Endothelial cell of hepatic sinusoid (primary cell): ENCODE data around the gene CHSY3.

ENCODE experiments used
- in situ Hi-C: cut with HindIII; loops from 2 replicates; pipeline ENCODE4 v1.10.0; 2017; ENCODE audit warnings: low sequenced_read_pairs

Gene CHSY3

DNA sequence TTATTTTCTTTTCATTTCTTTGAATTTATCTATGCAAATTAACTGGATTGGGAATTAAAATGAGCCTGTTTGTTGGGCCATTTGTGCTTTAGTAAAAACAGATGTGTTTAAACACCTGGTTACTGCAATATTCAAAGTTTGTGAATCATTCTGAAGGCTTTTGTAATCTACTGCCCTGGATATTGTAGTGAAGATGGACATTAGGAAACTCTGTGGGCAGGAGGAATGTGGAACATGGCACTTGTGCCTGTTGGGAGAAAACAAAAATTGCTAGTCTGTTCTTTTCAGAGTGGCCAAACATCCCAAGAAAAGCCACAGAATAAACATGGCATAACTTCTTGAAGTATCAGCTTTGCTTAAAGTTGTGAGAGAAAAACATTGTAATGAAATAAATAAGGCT lies 40.8 kb downstream of the CHSY3 start:
- in situ Hi-C loops: no loop called here

DNA sequence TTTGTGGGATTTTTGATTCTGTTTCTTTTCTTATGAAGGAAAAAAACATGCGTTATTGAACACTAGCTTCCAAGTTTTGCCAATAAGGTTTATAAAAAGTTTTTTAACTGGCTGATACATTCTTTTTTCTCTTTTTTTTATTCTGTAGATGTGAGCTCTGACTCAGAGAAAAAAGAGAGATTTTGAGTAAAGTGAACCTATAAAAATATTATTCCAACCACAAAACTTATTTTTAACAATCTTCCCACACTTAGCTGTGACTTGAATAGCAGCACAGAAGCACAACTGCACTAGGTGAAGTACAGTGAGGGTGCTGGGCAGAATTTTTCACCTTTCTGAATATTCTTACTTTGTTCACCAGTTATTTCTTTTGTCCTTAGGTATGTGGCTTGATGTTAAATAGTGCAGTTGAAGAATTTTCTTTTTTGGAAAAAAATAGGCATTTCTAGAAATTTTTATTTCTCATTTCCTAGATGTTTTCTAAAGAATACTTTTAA lies 41.6 kb downstream of the CHSY3 start:
- in situ Hi-C loops: no loop called here

DNA sequence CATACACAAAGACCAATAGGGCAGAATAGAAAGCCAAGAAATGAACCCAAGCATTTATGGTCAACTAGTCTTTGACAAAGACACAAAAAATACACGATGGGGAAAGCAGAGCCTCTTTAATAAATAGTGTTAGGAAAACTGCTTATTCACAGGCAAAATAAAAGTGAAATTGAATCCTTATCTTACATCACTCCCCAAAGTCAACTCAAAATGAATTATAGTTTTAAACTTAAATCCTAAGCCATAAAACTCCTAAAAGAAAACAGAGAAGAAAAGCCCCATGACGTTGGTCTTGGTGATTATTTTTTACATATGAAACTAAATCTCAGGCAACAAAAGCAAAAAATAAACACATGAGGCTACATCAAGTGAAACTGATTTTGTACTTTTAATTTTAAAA lies 46.8 kb downstream of the CHSY3 start:
- in situ Hi-C loops: no loop called here

DNA sequence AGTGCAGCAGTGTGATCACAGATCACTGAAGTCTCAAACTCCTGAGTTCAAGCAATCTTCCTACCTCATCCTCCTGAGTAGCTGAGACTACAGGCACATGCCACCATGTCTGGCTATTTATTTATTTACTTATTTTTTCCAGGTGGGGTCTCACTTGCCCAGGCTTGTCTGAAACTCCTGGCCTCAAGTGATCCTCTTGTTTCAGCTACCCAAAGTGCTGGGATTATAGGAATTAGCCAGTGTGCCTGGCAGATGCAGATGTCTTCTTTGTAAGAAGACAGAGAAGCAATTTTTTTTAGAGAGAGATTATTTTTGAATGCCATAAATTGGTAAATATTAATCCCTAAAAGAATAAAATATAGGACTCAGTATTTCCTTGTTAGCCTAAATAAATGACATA lies 54.3 kb downstream of the CHSY3 start:
- in situ Hi-C loops: no loop called here

DNA sequence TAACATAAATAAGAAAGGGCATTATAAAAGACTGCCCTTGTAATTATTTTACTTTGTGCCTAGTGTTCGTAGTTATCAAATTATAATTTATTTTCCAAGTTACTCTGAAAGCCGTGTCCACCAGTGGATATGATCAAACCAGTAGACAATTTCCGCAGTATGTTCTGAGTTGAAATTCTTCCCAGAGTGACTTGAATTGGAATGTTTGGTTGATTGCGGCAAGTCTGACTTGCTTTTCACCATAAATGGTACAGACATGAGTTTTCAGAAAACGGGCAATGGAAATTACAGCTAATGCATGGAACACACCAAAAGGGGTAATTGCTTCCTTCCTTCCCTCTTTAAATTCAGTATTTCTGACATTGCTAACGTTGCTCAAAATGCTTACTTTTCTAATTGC lies 56.6 kb downstream of the CHSY3 start:
- in situ Hi-C loops: no loop called here

DNA sequence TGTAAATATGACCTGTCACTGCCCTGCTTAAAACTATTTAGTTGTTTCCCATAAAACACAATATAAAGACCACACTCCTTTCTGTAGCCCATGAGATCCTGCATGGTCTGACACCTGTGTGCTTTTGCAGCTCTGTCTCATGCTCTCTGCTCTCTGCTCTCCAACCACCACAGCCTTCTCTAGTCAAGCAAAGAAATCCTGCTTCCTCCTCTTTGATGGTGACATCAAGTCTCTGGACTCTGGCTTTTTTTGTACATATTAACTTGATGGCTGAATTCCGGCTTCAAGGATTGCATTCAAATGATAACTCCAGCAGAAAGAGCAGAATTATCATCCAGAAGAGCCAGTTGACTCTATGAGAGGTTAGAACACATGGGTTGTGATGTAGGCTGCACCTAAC lies 58.2 kb downstream of the CHSY3 start:
- in situ Hi-C loops: no loop called here

DNA sequence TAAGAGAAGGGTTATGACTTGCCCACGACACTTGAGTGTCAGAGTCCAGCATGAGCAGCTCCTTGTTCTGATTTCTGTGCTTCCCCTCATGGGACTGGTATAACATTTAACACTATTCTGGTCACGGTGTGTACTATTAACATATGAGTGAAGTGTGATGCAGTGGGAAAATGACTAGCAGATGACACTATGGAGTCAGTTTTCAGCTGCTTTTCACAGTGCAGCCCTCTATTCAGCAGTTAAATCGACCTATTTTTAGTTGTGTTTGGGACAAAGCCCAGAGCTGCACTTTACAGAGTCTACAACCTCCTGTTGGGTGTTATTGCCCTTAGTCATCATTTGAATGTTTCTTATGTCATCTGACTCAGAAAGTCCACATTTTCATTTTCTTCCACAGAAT lies 59.1 kb downstream of the CHSY3 start:
- in situ Hi-C loops: no loop called here

DNA sequence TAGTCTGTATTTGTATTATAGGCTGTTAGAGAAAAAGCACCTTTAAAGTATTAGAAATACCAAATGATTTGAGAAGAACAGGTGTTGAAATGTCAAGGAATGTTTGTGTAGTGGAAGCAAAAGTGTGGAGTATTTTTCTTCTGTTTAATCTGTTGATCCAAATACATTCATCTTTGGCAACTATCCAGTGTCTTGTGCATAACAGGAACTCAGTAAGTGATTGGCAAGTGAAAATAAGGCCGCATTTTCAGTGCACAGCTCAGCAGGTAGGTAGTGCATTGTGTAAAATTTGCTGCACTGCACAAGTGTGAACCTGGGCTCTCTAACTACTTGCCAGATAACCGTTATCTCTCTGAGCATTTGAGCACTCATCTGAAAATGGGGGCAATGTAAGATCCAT lies 61.8 kb downstream of the CHSY3 start:
- in situ Hi-C loops: no loop called here

DNA sequence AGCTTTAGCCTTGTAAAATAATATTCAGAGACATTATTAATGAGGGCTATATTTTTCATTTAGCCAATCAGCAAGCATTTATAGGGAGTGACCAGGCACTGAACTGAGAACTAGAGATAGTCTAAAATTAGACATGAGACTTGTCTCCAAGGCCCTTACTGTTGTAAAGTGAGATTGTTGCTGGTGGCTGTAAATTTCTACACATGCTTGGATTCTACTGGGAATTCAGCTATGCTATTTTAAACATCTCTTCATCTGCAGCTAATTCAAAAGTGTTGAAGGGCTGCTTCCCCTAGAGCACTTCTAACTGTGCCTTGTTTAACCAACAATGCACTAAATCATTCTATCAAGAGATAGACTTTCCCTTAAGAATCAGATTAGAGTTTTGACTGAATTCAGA lies 67.4 kb downstream of the CHSY3 start:
- in situ Hi-C loops: no loop called here

DNA sequence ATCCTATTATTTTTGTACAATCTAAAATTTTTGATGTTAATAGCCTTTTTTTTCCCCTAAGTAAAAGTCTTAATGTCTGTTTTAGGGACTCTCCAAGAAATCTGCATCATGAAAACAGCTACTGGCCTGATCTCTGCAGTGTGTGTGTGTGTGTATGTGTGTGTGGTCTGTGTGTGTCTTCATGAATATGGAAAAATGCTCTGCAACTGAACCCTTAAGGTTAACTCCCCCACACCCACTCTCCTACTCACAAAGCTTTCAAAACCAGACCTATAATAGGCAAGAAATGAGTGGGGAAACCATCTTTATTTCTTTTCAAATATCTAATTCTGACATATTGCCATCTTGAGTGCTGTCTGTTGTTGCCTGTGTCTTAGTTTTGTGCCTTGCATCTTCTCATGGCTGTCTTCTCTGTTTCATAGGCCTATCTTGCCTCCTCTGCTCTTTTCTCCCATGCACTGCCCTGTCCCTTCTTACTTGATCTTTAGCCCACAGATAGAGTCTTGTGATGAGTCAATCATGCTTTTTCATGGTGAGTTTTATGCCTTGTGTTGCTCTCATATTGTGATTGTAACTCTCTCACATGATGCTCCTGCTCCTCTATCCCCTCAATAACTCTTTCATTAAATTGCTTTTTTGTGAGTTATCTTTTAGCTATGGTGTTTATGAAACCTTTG lies 68.3 kb downstream of the CHSY3 start:
- in situ Hi-C loops: no loop called here

DNA sequence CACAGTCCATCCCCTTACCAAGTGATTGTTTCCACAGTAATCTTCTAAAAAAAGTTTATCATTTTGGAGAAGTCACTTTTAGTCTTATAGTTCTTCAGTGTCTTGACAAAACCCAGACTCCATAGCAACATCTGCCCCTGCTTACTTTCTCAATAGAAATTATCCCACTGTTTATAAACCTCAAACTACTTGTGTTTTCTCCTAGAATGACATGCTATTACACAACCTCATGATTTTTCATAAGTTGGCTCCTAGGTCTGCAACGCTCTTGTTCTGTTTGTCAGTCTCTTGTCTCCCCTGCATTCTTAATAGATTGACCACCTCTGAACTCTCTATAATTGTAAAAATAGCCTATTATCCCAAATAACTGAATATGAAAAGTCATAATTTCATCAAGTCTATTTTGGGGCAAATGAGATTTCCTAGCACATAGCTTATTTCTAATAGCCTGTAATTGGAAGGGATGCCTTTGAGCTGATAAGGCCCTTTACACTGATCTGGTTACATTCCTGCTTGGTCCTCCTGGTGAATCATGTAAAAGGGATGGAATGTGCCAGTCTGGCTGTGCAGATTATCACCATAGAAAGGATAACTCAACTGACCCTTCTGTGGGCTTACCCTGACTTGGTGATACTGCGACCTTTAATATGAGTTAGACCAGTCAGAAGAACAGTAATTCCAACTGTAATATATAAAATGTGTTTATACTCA lies 69.6 kb downstream of the CHSY3 start:
- in situ Hi-C loops: no loop called here

DNA sequence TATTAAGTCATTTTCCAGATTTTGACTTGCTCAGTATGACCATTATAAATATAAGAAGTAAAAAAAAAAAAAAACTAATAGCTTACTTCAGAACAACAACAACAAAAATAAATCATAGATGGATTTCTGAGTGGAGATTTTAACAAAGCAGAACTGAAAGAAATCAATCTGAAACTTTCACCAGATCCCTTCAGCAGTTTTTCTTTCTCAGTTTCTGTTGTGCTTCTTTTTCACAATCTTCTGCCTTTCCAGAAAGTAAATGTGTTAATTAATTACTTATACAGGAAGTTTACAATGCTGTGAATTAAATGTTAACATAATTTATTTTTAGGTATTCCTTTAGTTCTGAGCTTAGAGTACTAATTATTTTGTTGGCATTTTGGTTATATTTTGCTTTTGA lies 73.5 kb downstream of the CHSY3 start:
- in situ Hi-C loops: no loop called here

DNA sequence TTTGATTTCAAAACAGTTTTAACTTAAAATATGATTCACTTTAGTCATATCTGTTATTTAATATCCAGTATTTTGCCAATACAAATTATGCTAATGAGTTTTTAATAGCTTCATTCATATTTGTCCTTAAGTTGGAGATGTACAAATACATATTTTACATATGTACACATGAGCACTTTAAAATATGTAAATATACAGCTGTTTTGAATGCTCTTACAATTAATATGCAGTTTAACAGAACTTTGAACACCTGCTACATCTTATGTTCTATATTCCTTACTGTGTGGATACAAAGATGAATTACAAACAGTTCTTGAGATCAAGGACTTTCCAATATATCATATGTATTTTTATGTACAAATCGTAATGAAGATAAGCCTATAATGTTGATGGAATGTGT lies 74.0 kb downstream of the CHSY3 start:
- in situ Hi-C loops: no loop called here

DNA sequence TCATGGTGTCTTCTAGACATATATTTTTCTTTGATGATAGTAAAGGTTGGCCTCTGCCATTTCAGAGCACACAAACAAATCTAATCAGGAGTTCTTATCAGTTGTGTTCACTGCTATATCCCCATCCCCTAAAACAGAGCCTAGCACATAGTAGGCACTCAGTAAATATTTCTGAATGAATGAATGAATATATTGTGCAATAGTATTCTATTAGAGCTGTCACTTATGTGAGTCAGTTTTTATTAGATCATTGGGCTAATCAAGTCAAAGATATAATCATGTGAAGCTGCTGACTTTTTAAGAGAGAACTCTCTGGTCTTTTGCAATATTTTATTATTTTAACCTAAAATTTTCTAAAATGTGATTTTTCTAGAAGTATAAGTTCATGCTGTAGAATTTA lies 84.2 kb downstream of the CHSY3 start:
- in situ Hi-C loops: no loop called here

DNA sequence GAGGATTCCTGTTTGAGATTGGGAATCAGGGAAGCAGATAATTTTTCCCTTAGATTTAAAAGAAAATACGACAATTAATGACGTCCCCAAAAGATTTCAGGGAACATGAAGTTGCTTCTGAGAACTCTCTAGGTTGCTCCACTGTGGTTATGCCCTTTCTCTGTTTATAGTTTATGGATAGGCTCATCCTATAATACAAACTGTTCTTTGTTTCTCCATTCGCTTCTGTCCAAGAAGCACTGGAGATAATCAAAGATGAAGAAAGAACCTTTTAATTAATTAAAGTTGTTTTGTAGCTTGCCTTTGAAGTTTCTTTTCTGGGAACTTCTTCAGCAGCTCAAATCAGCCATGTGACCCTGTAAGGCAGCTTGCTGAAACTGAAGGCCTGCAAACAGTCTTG lies 87.5 kb downstream of the CHSY3 start:
- in situ Hi-C loops: no loop called here

DNA sequence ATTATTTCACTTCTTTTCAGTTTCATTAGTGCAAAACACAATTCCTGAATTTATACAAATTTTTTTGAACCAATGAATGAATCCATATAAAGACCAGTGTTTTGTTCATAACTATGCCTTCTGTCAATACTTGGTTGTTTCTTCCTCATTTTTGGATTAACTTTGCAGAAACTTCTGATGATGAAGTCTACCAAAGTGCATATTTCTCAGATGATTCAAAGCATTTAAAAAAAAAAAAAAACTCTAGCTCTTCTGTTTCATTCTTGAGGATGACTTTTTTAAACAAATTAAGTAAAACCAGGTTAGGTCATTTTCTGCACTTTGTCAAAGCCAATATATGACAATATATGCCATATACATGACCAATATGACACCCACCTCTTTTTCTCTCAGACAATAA lies 92.6 kb downstream of the CHSY3 start:
- in situ Hi-C loops: no loop called here

DNA sequence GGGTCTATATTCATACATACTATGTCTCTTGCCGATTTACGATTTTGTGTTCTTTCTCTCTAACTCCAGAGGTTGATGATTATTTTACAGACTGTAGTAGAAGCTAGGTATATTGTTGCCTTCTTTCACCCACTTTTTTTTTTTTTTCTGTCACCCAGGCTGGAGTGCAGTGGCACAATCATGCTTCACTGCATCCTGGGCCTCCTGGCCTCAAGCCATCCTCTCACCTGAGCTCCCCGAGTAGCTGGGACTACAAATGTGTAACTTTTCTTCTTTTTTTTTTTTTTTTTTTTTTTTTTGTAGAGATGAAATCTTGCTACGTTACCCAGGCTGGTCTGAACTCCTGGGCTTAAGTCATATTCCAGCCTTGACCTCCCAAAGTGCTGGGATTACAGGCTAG lies 96.2 kb downstream of the CHSY3 start:
- in situ Hi-C loops: no loop called here

DNA sequence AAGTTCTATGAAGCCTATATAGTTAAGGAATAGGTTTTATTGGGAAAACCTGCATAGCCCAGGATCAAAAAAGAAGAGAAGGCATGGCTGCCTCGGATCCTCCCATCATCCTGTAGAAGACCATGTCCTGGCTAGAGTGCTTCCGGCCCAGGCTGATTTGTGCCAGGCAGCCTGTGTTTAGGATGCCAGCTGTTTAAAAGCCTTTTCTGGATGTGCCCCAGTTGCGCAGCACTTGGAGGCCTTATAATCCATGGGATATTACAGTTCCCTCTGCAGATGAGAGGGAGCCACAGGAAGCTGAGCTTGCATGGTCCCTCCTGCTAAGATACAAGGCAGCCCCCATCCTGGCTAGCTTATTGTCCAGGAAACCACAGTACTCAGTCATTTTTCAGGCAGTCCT lies 97.9 kb downstream of the CHSY3 start:
- in situ Hi-C loops: no loop called here

DNA sequence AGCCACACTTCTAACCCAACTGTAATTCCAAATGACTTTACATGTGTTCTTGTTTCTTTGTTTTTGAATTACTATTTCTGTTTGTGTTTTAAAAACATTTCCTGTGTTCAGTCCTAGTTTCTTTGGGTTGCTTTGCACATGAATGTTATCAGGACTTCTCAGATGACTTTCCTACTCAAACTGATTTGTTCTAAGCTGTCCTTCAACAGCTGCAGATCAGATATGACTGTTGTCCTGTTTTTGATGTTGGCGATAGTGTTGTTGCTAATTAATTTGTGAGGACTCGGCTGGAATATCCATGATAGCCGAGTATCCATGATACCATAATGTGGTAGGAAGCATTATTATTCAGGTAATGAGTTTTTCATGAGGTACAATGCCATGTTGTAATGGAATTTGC lies 98.6 kb downstream of the CHSY3 start:
- in situ Hi-C loops: no loop called here

DNA sequence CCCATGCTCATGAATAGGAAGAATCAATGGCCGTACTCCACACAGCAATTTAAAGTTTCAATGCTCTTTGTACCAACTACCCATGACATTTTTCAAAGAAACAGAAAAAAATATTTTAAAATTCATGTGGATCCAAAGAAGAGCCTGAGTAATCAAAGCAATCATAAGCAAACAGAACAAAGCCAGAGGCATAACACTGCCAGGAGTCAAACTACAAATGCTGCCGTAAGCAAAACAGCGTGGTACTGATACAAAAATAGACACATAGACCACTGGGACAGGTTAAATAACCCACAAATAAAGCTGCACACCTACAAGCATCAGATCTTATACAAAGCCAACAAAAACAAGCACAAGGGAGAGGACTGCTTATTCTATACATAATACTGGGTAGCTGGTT lies 107.7 kb downstream of the CHSY3 start:
- in situ Hi-C loops: no loop called here

DNA sequence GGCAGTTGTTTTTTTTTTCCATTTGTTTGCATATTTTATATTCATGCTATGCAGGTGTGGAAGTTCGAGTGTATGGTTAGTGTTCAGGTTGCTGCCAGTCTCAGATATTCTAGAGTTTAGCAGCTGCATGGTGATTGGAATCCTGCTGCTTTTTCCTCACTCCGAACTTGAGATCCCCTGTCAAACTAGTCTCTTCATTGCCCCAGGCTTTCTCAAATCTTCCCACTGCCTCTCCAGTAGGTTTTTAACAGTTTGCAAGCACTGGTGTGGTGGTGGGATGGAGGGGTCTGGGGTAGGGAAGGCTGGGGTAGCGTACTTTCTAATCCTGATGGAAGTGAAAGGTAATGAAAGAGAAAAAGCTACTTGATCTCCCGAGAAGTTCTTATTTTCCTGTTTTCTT lies 112.9 kb downstream of the CHSY3 start:
- in situ Hi-C loops: no loop called here

DNA sequence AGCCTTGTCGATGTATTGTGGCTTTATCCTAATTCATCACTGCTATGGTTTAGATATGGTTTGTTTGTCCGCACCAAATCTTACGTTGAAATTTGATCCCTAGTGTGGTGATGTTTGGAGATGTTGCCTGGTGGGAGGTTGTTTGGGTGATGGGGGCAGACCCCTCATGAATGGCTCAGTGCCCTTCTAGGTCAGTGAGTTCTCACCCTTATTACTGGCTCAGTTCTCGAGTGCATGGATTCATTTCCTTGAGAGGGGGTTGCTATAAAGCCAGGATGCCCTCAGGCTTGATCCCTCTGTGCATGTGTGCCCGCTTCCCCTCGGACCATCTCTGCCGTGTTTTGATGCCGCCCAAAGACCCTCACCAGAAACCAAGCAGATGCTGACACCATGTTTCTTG lies 114.4 kb downstream of the CHSY3 start:
- in situ Hi-C loops: no loop called here

DNA sequence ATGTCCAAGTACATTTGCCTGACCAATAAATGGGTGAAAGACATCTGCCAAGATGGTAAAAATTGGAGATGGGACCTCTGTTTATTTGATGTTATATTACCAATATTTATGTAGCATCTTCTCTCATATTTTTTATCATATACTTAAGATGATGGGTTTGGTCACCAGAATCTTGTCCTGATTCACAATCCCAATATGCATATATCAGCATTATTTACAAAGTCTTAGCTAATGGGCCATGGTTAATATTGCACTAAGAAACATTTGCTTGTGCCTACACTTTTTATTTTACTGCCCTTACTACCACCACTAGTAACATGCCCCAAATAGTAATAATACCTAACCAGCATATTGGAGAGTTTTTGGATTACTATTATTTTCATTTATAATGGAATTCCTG lies 116.7 kb downstream of the CHSY3 start:
- in situ Hi-C loops: no loop called here
